WTC11 (cell line): ENCODE data around the gene COG2.

ENCODE experiments used
- ZBTB21 ChIP-seq: sonication (generic); formaldehyde crosslinking; IDR thresholded peaks from 2 replicates; pipeline ENCODE4 v1.8.1; 2023; ENCODE audit warnings: mild to moderate bottlenecking, missing genetic modification reagents, borderline replicate concordance
- TF ChIP-seq, protein P1 (sequence below): fragments of 200-600 bp; IDR thresholded peaks from 2 replicates; pipeline ENCODE4 v1.8.0; 2022; ENCODE audit warnings: antibody characterized with exemption

DNA sequence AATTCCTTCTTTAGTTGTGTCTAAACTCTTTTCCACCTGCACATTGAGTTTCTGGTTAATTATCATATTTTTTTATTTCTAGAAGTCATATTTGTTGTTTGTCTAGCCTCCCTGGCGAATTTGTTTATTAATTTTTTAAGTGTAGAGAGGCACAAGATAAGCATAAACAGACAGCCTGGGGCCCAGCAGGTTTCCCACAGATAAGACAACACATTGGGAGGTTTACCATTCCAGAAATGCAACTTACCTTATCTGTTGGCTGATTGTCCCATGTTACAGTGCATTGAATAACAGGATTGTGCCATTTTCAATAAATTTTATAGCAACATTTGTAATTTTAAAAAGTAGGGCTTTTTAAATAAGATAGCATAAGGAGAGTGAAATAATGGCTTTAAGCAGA lies 34.9 kb downstream of the COG2 start:
- TF ChIP-seq ZBTB21 (CRISPR knock-in tag): no peak
- TF ChIP-seq, protein P1, sequence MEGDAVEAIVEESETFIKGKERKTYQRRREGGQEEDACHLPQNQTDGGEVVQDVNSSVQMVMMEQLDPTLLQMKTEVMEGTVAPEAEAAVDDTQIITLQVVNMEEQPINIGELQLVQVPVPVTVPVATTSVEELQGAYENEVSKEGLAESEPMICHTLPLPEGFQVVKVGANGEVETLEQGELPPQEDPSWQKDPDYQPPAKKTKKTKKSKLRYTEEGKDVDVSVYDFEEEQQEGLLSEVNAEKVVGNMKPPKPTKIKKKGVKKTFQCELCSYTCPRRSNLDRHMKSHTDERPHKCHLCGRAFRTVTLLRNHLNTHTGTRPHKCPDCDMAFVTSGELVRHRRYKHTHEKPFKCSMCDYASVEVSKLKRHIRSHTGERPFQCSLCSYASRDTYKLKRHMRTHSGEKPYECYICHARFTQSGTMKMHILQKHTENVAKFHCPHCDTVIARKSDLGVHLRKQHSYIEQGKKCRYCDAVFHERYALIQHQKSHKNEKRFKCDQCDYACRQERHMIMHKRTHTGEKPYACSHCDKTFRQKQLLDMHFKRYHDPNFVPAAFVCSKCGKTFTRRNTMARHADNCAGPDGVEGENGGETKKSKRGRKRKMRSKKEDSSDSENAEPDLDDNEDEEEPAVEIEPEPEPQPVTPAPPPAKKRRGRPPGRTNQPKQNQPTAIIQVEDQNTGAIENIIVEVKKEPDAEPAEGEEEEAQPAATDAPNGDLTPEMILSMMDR: no peak
